ENCODE results near the gene RBKS. TPM values are rescaled to one million over a fixed set of nuclear protein-coding genes. Genes with fewer than 3 reads are reported as not detected.

The RBKS gene
- total and polyA plus RNA-seq, 2 of the 13 experiments (the other 11 are each of a cell fraction or from before 2014, with no cell fraction given): 7.7 to 8.3 TPM

DNA sequence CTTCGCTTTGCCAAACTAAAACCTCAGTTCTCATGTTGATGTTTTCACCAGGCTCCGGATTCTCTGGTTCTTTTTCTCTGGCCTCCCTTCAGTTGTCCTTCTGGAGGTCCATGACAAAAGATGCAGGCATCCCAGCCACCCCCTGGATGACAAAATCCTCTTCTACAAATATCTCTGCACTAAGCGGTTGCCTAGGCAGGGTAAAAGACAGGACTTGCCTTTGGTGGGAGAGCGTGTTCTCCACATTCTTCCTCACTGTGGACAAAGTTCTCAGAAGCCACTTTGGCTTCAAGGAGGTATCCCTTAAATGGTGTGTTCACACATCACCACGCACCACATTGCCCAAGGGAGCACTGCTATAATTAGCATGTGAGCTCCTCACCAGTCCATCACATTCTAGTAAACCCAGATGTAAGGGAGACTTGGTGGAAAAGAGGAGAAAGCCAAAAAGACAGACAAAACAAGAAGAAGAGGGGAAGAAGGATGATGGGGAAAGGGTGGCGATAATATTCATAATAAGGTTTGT is 142.3 kb downstream of the RBKS start:
- no peaks in the 10 kb centered on the region for H3K36me3 ChIP-seq (replicated peaks in 1 of 2; ENCODE audit: control insufficient read depth in 1 of 2, insufficient read depth in 2 of 2, low read length in 2 of 2)
- intact Hi-C loops (cut with micrococcal nuclease; ENCODE audit: unreplicated experiment): no loop called here
- no peak overlapping the region for H3K9ac ChIP-seq (ENCODE audit: insufficient read depth, low read depth, low read length)
- CTCF ChIA-PET (ENCODE audit: low intra/inter-chr PET ratio, low total read pairs): no interaction called here
- WGBS (ENCODE audit: low lambda C conversion rate): 77% methylated on average over 6 of the region's 6 CpGs
- H2AFZ ChIP-seq (ENCODE audit: low read length): no peak overlapping the region
- in situ Hi-C loops (cut with HindIII; ENCODE audit: extremely low pct_ligation_motif_present, low pct_unique_long_range_greater_than_20kb): no loop called here
- no peak overlapping the region for H3K27ac ChIP-seq (ENCODE audit: extremely low read length, insufficient read depth, low read length)
- no peak overlapping the region for H3K4me3 ChIP-seq (replicated peaks in 1 of 3; ENCODE audit: insufficient read depth in 1 of 3, low read depth in 2 of 3, low read length in 3 of 3)
- no peak overlapping the region for H3K4me2 ChIP-seq (ENCODE audit: low read depth, low read length)
- peaks cover 50% of the 10 kb centered on the region for H3K4me1 ChIP-seq (ENCODE audit: insufficient read depth, low read length)
- ATAC-seq: no peak
- H4K20me1 ChIP-seq (ENCODE audit: insufficient read depth, low read length): no peaks in the 10 kb centered on the region
- no peaks in the 10 kb centered on the region for H3K79me2 ChIP-seq (ENCODE audit: insufficient read depth, low read length)
- no peaks in the 10 kb centered on the region for H3K27me3 ChIP-seq (ENCODE audit: control insufficient read depth in 1 of 2, insufficient read depth in 2 of 2, low read length in 2 of 2)
- BruUV-seq (replicated peaks): no TSS peak
- POLR2A ChIA-PET: no interaction called here
- no peak for DNase-seq (ENCODE audit: low spot score)
- H3K9me3 ChIP-seq (ENCODE audit: low read length): peaks cover 14% of the 10 kb centered on the region
- no peak for TF ChIP-seq YEATS2 (CRISPR knock-in tag; IDR thresholded peaks at IDR 0.05; ENCODE audit: borderline replicate concordance)
- no peak for TF ChIP-seq CCDC6 (CRISPR knock-in tag; IDR thresholded peaks at IDR 0.05)
- no peak for TF ChIP-seq DPF2 (CRISPR knock-in tag; IDR thresholded peaks at IDR 0.05; ENCODE audit: borderline replicate concordance, low read depth)
- TF ChIP-seq ZNF484 (CRISPR knock-in tag; IDR thresholded peaks at IDR 0.05; ENCODE audit: borderline replicate concordance, low read depth): no peak
- TF ChIP-seq SNAI1 (CRISPR knock-in tag; IDR thresholded peaks at IDR 0.05; ENCODE audit: borderline replicate concordance): no peak
- TF ChIP-seq, protein P1, sequence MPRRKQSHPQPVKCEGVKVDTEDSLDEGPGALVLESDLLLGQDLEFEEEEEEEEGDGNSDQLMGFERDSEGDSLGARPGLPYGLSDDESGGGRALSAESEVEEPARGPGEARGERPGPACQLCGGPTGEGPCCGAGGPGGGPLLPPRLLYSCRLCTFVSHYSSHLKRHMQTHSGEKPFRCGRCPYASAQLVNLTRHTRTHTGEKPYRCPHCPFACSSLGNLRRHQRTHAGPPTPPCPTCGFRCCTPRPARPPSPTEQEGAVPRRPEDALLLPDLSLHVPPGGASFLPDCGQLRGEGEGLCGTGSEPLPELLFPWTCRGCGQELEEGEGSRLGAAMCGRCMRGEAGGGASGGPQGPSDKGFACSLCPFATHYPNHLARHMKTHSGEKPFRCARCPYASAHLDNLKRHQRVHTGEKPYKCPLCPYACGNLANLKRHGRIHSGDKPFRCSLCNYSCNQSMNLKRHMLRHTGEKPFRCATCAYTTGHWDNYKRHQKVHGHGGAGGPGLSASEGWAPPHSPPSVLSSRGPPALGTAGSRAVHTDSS (CRISPR knock-in tag; conservative IDR thresholded peaks at IDR 0.05): no peak
- TF ChIP-seq PPARG (CRISPR knock-in tag; conservative IDR thresholded peaks at IDR 0.05): no peak
- no peak for TF ChIP-seq KDM5B (CRISPR knock-in tag; IDR thresholded peaks at IDR 0.05; ENCODE audit: borderline replicate concordance)
- TF ChIP-seq PRMT3 (CRISPR knock-in tag; IDR thresholded peaks at IDR 0.05; ENCODE audit: borderline replicate concordance, low read depth): no peak
- no peak for FAIRE-seq

Measured in HepG2 (cell line).